ENCODE data around the gene CERS6.
"Not testable (repeated sequence)": the region's sequence is repeated elsewhere in the genome, so short reads cannot be mapped to it uniquely, and the experiment has no call there.

CERS6 gene

DNA sequence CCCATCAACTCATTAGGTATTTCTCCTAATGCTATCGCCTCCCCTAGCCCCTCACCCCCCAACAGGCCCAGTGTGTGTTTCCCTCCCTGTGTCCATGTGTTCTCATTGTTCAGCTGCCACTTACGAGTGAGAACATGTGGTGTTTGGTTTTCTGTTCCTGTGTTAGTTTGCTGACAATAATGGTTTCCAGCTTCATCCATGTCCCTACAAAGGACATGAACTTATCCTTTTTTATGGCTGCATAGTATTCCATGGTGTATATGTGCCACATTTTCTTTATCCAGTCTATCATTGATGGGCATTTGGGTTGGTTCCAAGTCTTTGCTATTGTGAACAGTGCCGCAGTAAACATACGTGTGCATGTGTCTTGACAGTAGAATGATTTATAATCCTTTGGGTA is 35.7 kb downstream of the CERS6 start:
- H3K4me3 Mint-ChIP-seq, result peak overlapping the region; percentile 39
- H3K27me3 Mint-ChIP-seq (ENCODE audit: low read depth); H3K9me3 Mint-ChIP-seq: not testable (repeated sequence)
- H3K36me3 Mint-ChIP-seq (ENCODE audit: low read depth), result peaks cover 14% of the 10 kb centered on the region
- peaks cover 48% of the 10 kb centered on the region for H3K4me1 Mint-ChIP-seq (ENCODE audit: low read depth)
- peak overlapping the region; percentile 88 for H3K27ac Mint-ChIP-seq

- H3K9me3 Mint-ChIP-seq; H3K27me3 Mint-ChIP-seq (ENCODE audit: low read depth); H3K27ac Mint-ChIP-seq; H3K4me3 Mint-ChIP-seq: not testable (repeated sequence)
- H3K36me3 Mint-ChIP-seq (ENCODE audit: low read depth), result peaks cover 13% of the 10 kb centered on the region
- peaks cover 52% of the 10 kb centered on the region for H3K4me1 Mint-ChIP-seq (ENCODE audit: low read depth)
Measured at GRCh38 chr2:168493219-168493618, 37.1 kb downstream of the CERS6 start.

- H3K4me3 Mint-ChIP-seq, result no peak overlapping the region
- H3K9me3 Mint-ChIP-seq, result peaks cover 10% of the 10 kb centered on the region
- peaks cover 52% of the 10 kb centered on the region for H3K4me1 Mint-ChIP-seq (ENCODE audit: low read depth)
- no peaks in the 10 kb centered on the region for H3K27me3 Mint-ChIP-seq (ENCODE audit: low read depth)
- H3K27ac Mint-ChIP-seq, result no peak overlapping the region
- H3K36me3 Mint-ChIP-seq (ENCODE audit: low read depth), result peaks cover 13% of the 10 kb centered on the region
Measured at GRCh38 chr2:168494190-168494711, 38.2 kb downstream of the CERS6 start.

GRCh38 chr2:168495524-168495923 is 39.5 kb downstream of the CERS6 start:
- Mint-ChIP-seq H3K4me1 (ENCODE audit: low read depth) (peaks cover 49% of the 10 kb centered on the region), H3K9me3 (peaks cover 21% of the 10 kb centered on the region), H3K27ac (no peak overlapping the region), H3K36me3 (ENCODE audit: low read depth) (peaks cover 17% of the 10 kb centered on the region), H3K4me3 (peak overlapping the region; percentile 10), H3K27me3 (ENCODE audit: low read depth) (no peaks in the 10 kb centered on the region)

DNA sequence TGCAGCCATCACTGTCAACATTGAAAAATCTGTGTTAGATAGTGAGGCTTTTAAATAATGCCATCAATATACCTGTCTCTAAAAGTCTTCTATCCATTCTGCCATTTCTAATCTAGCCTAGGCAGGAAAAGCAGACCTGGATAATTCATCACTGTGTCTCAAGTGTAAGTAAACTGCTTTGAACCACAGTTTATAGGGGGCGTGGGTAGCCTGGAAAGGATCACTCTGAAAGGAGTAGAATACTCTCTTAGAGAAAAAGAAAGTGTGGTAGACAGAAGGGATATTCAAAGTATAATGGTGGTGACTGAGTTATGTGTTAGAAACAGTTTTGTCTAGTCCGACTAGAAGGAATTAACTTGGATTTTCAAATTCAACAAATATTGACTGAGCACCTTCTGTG is 40.8 kb downstream of the CERS6 start:
- H3K4me1 Mint-ChIP-seq (ENCODE audit: low read depth), result peaks cover 40% of the 10 kb centered on the region
- peaks cover 31% of the 10 kb centered on the region for H3K9me3 Mint-ChIP-seq
- H3K27ac Mint-ChIP-seq, result no peak overlapping the region

GRCh38 chr2:168499500-168499899 is 43.4 kb downstream of the CERS6 start:
- Mint-ChIP-seq H3K4me1 (ENCODE audit: low read depth) (peaks cover 28% of the 10 kb centered on the region), H3K4me3 (no peak overlapping the region), H3K27me3 (ENCODE audit: low read depth) (no peaks in the 10 kb centered on the region), H3K36me3 (ENCODE audit: low read depth) (peaks cover 22% of the 10 kb centered on the region), H3K9me3 (peaks cover 39% of the 10 kb centered on the region), H3K27ac (no peak overlapping the region)

More for the DNA sequence above, 40.8 kb downstream of the CERS6 start:
- Mint-ChIP-seq H3K4me3 (no peak overlapping the region), H3K27me3 (ENCODE audit: low read depth) (no peaks in the 10 kb centered on the region), H3K36me3 (ENCODE audit: low read depth) (peaks cover 20% of the 10 kb centered on the region)

DNA sequence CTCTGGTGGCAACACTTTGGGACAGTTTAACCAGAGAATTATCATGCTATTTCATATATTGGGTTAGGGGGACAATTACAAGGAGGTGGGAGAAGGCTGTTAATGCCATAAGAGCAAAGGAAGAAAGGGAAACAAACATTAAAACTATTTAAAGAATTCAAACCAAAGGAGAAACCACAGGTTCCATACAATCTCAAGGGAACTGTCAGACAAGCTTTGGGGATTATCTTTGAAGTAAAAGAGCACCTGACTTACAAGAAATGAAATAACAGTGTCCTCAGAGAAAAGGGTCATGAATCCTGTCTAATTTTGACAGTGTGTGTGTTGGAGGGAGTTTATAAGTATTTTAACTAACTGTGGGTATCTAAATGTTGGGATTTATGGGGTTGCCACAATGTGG is 44.4 kb downstream of the CERS6 start:
- Mint-ChIP-seq H3K27ac (no peak overlapping the region), H3K36me3 (ENCODE audit: low read depth) (peaks cover 25% of the 10 kb centered on the region), H3K4me1 (ENCODE audit: low read depth) (peaks cover 19% of the 10 kb centered on the region), H3K27me3 (ENCODE audit: low read depth) (no peaks in the 10 kb centered on the region), H3K9me3 (peaks cover 39% of the 10 kb centered on the region), H3K4me3 (no peak overlapping the region)

DNA sequence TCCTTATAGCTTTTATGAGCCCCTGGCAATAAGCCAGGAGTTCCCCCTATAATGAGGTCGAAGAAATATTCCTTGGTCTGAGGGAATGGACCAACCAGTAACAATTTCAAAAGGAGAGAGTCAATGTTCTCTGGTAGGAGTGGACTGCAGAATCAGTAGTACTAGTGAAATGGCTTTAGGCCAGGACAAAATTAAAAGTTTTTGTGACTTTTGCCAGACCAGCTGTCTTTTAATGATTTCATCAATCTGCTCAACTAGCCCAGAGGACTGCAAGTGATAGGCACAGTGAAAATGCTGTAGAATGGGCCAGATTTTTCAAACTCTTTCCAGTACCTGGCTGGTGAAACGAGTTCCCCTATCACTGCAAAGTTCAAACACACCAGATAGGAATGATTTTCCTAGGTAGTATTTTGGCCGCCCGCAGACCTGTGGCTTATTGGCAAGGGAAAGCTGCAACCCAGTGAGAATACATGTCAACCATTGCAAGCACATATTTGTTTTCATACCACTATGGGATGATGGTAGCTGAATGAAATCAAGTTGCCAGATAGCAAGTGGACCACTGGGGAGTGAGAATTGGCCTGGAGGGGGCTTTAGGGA is 45.5 kb downstream of the CERS6 start:
- Mint-ChIP-seq H3K36me3 (ENCODE audit: low read depth) (peaks cover 20% of the 10 kb centered on the region), H3K27ac (no peak overlapping the region), H3K27me3 (ENCODE audit: low read depth) (no peaks in the 10 kb centered on the region), H3K4me3 (no peak overlapping the region), H3K4me1 (ENCODE audit: low read depth) (peaks cover 13% of the 10 kb centered on the region), H3K9me3 (peaks cover 39% of the 10 kb centered on the region)

- H3K27ac Mint-ChIP-seq; H3K4me3 Mint-ChIP-seq; H3K27me3 Mint-ChIP-seq (ENCODE audit: low read depth); H3K4me1 Mint-ChIP-seq (ENCODE audit: low read depth): not testable (repeated sequence)
- Mint-ChIP-seq H3K9me3 (peaks cover 39% of the 10 kb centered on the region), H3K36me3 (ENCODE audit: low read depth) (peaks cover 18% of the 10 kb centered on the region)
Measured at GRCh38 chr2:168502852-168503251, 46.8 kb downstream of the CERS6 start.

- Mint-ChIP-seq H3K9me3 (peaks cover 38% of the 10 kb centered on the region), H3K27me3 (ENCODE audit: low read depth) (no peaks in the 10 kb centered on the region), H3K36me3 (ENCODE audit: low read depth) (peaks cover 18% of the 10 kb centered on the region), H3K27ac (no peak overlapping the region), H3K4me3 (no peak overlapping the region), H3K4me1 (ENCODE audit: low read depth) (peaks cover 8% of the 10 kb centered on the region)
Measured at GRCh38 chr2:168503901-168504300, 47.8 kb downstream of the CERS6 start.

- peaks cover 34% of the 10 kb centered on the region for H3K9me3 Mint-ChIP-seq
- peaks cover 18% of the 10 kb centered on the region for H3K36me3 Mint-ChIP-seq (ENCODE audit: low read depth)
- no peak overlapping the region for H3K4me3 Mint-ChIP-seq
- H3K4me1 Mint-ChIP-seq (ENCODE audit: low read depth), result peaks cover 8% of the 10 kb centered on the region
- H3K27ac Mint-ChIP-seq, result no peak overlapping the region
- H3K27me3 Mint-ChIP-seq (ENCODE audit: low read depth), result no peaks in the 10 kb centered on the region
Measured at GRCh38 chr2:168504323-168504722, 48.3 kb downstream of the CERS6 start.

- Mint-ChIP-seq H3K27ac (no peak overlapping the region), H3K27me3 (ENCODE audit: low read depth) (no peaks in the 10 kb centered on the region), H3K4me1 (ENCODE audit: low read depth) (peaks cover 6% of the 10 kb centered on the region)
Measured at GRCh38 chr2:168510125-168510756, 54.2 kb downstream of the CERS6 start.

GRCh38 chr2:168514692-168515091 is 58.6 kb downstream of the CERS6 start:
- Mint-ChIP-seq H3K36me3 (ENCODE audit: low read depth) (peaks cover 2% of the 10 kb centered on the region), H3K4me3 (no peak overlapping the region), H3K4me1 (ENCODE audit: low read depth) (peaks cover 8% of the 10 kb centered on the region), H3K9me3 (no peaks in the 10 kb centered on the region), H3K27me3 (ENCODE audit: low read depth) (no peaks in the 10 kb centered on the region), H3K27ac (no peak overlapping the region)

More at GRCh38 chr2:168510125-168510756, 54.2 kb downstream of the CERS6 start:
- H3K36me3 Mint-ChIP-seq (ENCODE audit: low read depth), result no peaks in the 10 kb centered on the region
- H3K9me3 Mint-ChIP-seq, result no peaks in the 10 kb centered on the region
- H3K4me3 Mint-ChIP-seq, result no peak overlapping the region

- Mint-ChIP-seq H3K36me3 (ENCODE audit: low read depth) (peaks cover 2% of the 10 kb centered on the region), H3K4me1 (ENCODE audit: low read depth) (peaks cover 8% of the 10 kb centered on the region), H3K9me3 (no peaks in the 10 kb centered on the region), H3K27ac (no peak overlapping the region), H3K4me3 (no peak overlapping the region), H3K27me3 (ENCODE audit: low read depth) (no peaks in the 10 kb centered on the region)
Measured at GRCh38 chr2:168515502-168515901, 59.4 kb downstream of the CERS6 start.

DNA sequence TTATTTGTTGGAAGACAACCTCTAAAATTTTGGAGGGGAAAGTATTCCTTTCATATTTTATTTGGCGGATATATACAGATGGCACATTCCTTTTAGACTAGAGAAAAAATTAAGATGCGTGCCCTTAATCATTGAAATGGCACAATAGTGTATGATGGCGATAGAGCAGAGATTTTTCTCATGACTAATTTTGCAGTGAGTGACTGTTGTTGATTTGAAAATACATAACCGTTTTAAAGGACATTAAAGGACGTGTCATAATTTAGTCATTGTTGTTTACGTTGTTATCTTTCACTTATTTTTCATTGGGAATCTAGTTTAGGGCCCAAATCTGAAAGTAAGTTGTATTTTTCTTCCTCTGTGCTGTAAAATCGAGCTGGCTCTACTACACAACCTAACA is 61.7 kb downstream of the CERS6 start:
- no peaks in the 10 kb centered on the region for H3K9me3 Mint-ChIP-seq
- no peaks in the 10 kb centered on the region for H3K27me3 Mint-ChIP-seq (ENCODE audit: low read depth)
- peaks cover 2% of the 10 kb centered on the region for H3K4me1 Mint-ChIP-seq (ENCODE audit: low read depth)
- H3K27ac Mint-ChIP-seq, result no peak overlapping the region
- H3K36me3 Mint-ChIP-seq (ENCODE audit: low read depth), result peaks cover 2% of the 10 kb centered on the region
- H3K4me3 Mint-ChIP-seq, result no peak overlapping the region

Data from T-helper 1 cell treated with Interleukin-12 subunit alpha and Interleukin-12 subunit beta and Interleukin-4 antibody, amounts not matched to agents 30 μg/mL and 1 μg/mL, for 36 hours (primary cell).